ENCODE results near the gene DNMBP.

Gene DNMBP

GRCh38 chr10:100008708-100009282 is 952 bp downstream of the DNMBP start:
- Histone ChIP-seq H3K27ac (no peak overlapping the region), H3K79me2 (ENCODE audit: insufficient read depth, low read depth) (no peaks in the 10 kb centered on the region), H3K9ac (peak overlapping the region; percentile 56), H3K36me3 (ENCODE audit: insufficient read depth) (no peaks in the 10 kb centered on the region), H3K4me1 (ENCODE audit: low read depth, poor library complexity, severe bottlenecking) (peaks cover 34% of the 10 kb centered on the region), H2AFZ (ENCODE audit: low read depth) (peak overlapping the region; percentile 95; the same call in 1 of the 2 replicates), H4K20me1 (ENCODE audit: insufficient read depth) (no peaks in the 10 kb centered on the region), H3K27me3 (ENCODE audit: insufficient read depth, low read depth) (no peaks in the 10 kb centered on the region), H3K4me2 (peak overlapping the region; percentile 95), H3K4me3 (IDR thresholded peaks at IDR 0.05; ENCODE audit: insufficient read depth, low read depth, low read length) (no peak overlapping the region)
- TF ChIP-seq CTCF (conservative IDR thresholded peaks at IDR 0.05; ENCODE audit: low read depth, low read length): no peak

GRCh38 chr10:100008142-100008522 is 1.6 kb downstream of the DNMBP start:
- Histone ChIP-seq H3K79me2 (ENCODE audit: insufficient read depth, low read depth) (no peaks in the 10 kb centered on the region; the same call in 1 of the 2 replicates), H3K27me3 (ENCODE audit: insufficient read depth, low read depth) (no peaks in the 10 kb centered on the region), H3K9ac (no peak overlapping the region), H3K4me2 (peak overlapping the region; percentile 95; the same call in 1 of the 2 replicates), H3K36me3 (ENCODE audit: insufficient read depth) (no peaks in the 10 kb centered on the region), H3K4me1 (ENCODE audit: low read depth, poor library complexity, severe bottlenecking) (peaks cover 27% of the 10 kb centered on the region), H3K27ac (no peak overlapping the region), H3K4me3 (IDR thresholded peaks at IDR 0.05; ENCODE audit: insufficient read depth, low read depth, low read length) (no peak overlapping the region), H2AFZ (ENCODE audit: low read depth) (no peak overlapping the region), H4K20me1 (ENCODE audit: insufficient read depth) (no peaks in the 10 kb centered on the region)
- no peak for TF ChIP-seq CTCF (conservative IDR thresholded peaks at IDR 0.05; ENCODE audit: low read depth, low read length)

GRCh38 chr10:100007231-100008141 is 2.3 kb downstream of the DNMBP start:
- no peak overlapping the region for H3K27ac ChIP-seq
- no peak overlapping the region for H3K9ac ChIP-seq
- no peaks in the 10 kb centered on the region for H3K36me3 ChIP-seq (ENCODE audit: insufficient read depth)
- no peak overlapping the region for H2AFZ ChIP-seq (ENCODE audit: low read depth)
- H3K4me3 ChIP-seq (IDR thresholded peaks at IDR 0.05; ENCODE audit: insufficient read depth, low read depth, low read length): no peak overlapping the region
- TF ChIP-seq CTCF (conservative IDR thresholded peaks at IDR 0.05; ENCODE audit: low read depth, low read length): no peak
- H3K27me3 ChIP-seq (ENCODE audit: insufficient read depth, low read depth): no peaks in the 10 kb centered on the region
- no peaks in the 10 kb centered on the region for H4K20me1 ChIP-seq (ENCODE audit: insufficient read depth)
- no peaks in the 10 kb centered on the region; the same call in 1 of the 2 replicates for H3K79me2 ChIP-seq (ENCODE audit: insufficient read depth, low read depth)
- H3K4me1 ChIP-seq (ENCODE audit: low read depth, poor library complexity, severe bottlenecking): peaks cover 21% of the 10 kb centered on the region
- no peak overlapping the region for H3K4me2 ChIP-seq

GRCh38 chr10:100006243-100006886 is 3.4 kb downstream of the DNMBP start:
- Histone ChIP-seq H3K4me1 (ENCODE audit: low read depth, poor library complexity, severe bottlenecking) (peaks cover 21% of the 10 kb centered on the region), H3K9ac (no peak overlapping the region), H3K27me3 (ENCODE audit: insufficient read depth, low read depth) (no peaks in the 10 kb centered on the region), H3K4me2 (no peak overlapping the region), H4K20me1 (ENCODE audit: insufficient read depth) (no peaks in the 10 kb centered on the region), H3K79me2 (ENCODE audit: insufficient read depth, low read depth) (no peaks in the 10 kb centered on the region; the same call in 1 of the 2 replicates), H3K27ac (no peak overlapping the region), H2AFZ (ENCODE audit: low read depth) (no peak overlapping the region), H3K4me3 (IDR thresholded peaks at IDR 0.05; ENCODE audit: insufficient read depth, low read depth, low read length) (no peak overlapping the region), H3K36me3 (ENCODE audit: insufficient read depth) (no peaks in the 10 kb centered on the region)
- no peak for TF ChIP-seq CTCF (conservative IDR thresholded peaks at IDR 0.05; ENCODE audit: low read depth, low read length)
